IMR-90 (cell line): Measurements from ENCODE around the gene MEGF11.

Experiments used
- BHLHE40 ChIP-seq: fragments of 150-350 bp; IDR thresholded peaks from 2 replicates; pipeline ENCODE4 v1.6.1; 2016; ENCODE audit warnings: mild to moderate bottlenecking, low read depth, low read length
- CEBPB ChIP-seq: IDR thresholded peaks from 2 replicates; pipeline ENCODE4 v1.6.1; 2012; ENCODE audit warnings: low read depth, low read length, improper control_type of control experiment
- CTCF ChIP-seq: conservative IDR thresholded peaks from 2 replicates; pipeline ENCODE4 v1.5.1; 2012; ENCODE audit warnings: mild to moderate bottlenecking, low read depth, low read length, improper control_type of control experiment
- MAFK ChIP-seq: IDR thresholded peaks from 2 replicates; pipeline ENCODE4 v1.6.1; 2012; ENCODE audit warnings: low read depth, low read length, improper control_type of control experiment
- MAZ ChIP-seq: IDR thresholded peaks from 2 replicates; pipeline ENCODE4 v1.6.1; 2012; ENCODE audit warnings: low read depth, mild to moderate bottlenecking, low read length, improper control_type of control experiment, moderate library complexity, borderline replicate concordance
- MXI1 ChIP-seq: IDR thresholded peaks from 2 replicates; pipeline ENCODE4 v1.6.1; 2012; ENCODE audit warnings: low read depth, mild to moderate bottlenecking, low read length, moderate library complexity, borderline replicate concordance
- POLR2A ChIP-seq: IDR thresholded peaks from 2 replicates; pipeline ENCODE4 v1.6.1; 2012; ENCODE audit warnings: mild to moderate bottlenecking, low read depth, low read length
- RAD21 ChIP-seq: IDR thresholded peaks from 2 replicates; pipeline ENCODE4 v1.6.1; 2012; ENCODE audit warnings: low read length, improper control_type of control experiment
- RCOR1 ChIP-seq: IDR thresholded peaks from 2 replicates; pipeline ENCODE4 v1.6.1; 2012; ENCODE audit warnings: mild to moderate bottlenecking, low read length, improper control_type of control experiment; ENCODE audit not compliant: insufficient replicate concordance
- RFX5 ChIP-seq: IDR thresholded peaks from 2 replicates; pipeline ENCODE4 v1.8.0; 2012; ENCODE audit warnings: low read depth, mild to moderate bottlenecking, low read length, moderate library complexity
- USF2 ChIP-seq: fragments of 150-350 bp; IDR thresholded peaks from 2 replicates; pipeline ENCODE4 v1.6.1; 2017; ENCODE audit warnings: mild to moderate bottlenecking, antibody characterized with exemption, low read length, low read depth

- TF ChIP-seq RFX5 (no peak), CTCF (no peak), POLR2A (no peak), USF2 (no peak), MAZ (no peak), MXI1 (no peak), MAFK (no peak), RAD21 (no peak), RCOR1 (no peak), CEBPB (no peak), BHLHE40 (no peak)
Measured at GRCh38 chr15:66198757-66199156, 54.8 kb downstream of the MEGF11 start.
